ENCODE results near the gene POLR2H.

DNA sequence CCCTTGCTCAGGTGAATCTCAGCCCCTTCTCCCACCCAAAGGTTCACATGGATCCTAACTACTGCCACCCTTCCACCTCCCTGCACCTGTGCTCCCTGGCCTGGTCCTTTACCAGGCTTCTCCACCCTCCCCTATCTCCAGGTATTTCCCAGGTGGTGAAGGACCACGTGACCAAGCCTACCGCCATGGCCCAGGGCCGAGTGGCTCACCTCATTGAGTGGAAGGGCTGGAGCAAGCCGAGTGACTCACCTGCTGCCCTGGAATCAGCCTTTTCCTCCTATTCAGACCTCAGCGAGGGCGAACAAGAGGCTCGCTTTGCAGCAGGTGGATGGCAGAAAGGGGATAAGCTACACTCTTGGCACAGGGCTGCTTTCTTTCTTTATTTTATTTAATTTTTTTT, 19.6 kb upstream of the POLR2H start:
- no peak for TF ChIP-seq EZH2 (IDR thresholded peaks at IDR 0.05; ENCODE audit: insufficient read depth, poor library complexity, severe bottlenecking)
- TF ChIP-seq EZH2phosphoT487 (IDR thresholded peaks at IDR 0.05; ENCODE audit: insufficient read depth, low read depth): no peak

Data from GM23248 (cell line).